Stimulated activated CD8-positive, alpha-beta memory T cell treated with anti-CD3 and anti-CD28 coated beads, Interleukin-7, amount 100 ng/mL, for 4 hours (primary cell): ENCODE results near the gene FAM78B.

Experiments used
- DNase-seq, 2 donors: peaks; one replicate each; pipeline ENCODE4 v3.0.0-alpha.2; 2020; ENCODE audit warnings: low read depth in 2 of 2

FAM78B gene

DNA sequence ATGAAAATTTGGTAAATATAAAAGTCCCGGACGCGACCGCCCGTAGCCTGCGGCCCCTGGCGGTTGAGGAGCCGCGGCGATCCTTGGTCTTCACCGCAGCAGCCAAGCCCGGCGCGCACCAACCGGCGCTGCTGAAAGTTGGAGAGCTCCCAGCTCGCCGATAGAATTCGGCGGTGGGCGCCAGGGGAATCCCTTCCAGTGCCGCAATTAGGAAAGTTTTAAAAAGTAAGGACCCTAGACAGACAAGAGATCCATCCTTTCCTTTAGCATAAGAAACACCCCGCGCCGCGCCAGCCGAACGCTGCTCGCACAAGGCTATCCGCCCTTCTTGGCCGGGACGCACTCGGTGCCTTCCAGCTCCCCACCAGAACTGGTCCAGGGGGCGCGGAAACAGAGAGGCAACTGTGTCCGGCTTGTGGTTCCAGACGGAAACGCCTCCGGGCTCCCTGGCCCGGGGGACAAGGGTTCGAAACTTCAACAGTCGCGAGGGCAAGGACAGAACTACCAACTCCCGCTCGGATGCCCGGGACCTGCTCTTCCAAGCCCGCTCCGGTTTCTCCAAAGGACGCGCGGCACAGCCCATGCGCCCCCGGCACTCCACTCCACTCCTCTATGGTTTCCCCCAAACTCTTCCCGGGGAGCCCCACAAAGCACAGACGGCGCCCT is 1.7 kb downstream of the FAM78B start:
- DNase-seq = no peak

DNA sequence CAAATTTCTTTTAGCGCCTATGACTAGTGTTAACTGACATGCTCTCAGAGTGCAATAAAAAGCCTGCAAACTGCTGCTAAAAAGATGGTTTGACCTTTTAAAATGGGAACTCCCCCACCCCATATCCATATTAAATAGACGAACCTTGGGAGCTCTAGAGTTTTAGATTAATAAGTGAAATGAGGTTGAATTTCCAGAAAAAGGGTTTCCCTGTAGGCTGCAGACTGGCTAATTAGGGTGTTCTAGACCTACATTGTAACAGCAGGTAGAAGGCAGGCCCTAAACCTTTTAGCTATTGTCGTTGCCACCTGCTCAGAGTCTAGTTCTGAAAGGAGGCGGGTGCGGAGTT is 2.2 kb downstream of the FAM78B start:
- DNase-seq = no peak

DNA sequence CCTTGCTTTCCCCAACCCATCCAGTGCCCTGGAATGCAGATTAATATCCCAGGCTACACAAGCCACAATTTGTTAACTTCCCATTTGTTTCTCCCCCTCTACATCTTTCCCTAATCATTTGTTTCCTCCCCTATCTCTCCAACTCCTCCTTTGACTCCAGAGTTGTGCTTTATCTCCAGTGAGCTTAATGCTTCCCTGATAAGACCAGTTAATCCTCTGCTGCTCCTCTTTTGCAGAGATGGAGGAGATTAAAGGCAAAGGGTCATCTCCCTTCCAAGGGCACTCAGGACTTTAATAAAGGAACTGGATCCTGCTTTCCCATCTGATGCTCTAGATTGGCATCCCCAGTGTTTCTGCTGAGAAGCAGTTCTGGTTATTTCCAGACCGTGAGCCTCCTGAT is 7.1 kb downstream of the FAM78B start:
- no peak for DNase-seq

DNA sequence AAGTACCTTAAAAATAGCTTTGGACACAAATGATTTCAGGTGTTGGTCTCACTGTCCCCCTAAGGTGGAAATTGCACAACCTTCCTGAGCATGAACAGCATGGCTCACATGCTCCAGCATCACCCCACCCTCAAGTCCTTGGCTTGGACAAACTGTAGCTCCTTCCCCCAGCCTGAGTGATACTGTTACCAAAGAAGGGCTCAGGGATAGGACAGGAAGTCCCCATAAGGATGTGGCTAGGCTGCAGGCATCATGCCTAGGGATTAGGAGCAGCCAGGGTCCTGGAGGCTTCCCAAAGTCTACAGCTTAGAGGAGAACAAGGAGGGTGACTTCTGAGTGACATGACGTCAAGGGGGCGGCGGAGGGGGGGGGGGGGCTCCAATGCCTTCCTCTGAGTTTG is 10.1 kb downstream of the FAM78B start:
- no peak for DNase-seq

DNA sequence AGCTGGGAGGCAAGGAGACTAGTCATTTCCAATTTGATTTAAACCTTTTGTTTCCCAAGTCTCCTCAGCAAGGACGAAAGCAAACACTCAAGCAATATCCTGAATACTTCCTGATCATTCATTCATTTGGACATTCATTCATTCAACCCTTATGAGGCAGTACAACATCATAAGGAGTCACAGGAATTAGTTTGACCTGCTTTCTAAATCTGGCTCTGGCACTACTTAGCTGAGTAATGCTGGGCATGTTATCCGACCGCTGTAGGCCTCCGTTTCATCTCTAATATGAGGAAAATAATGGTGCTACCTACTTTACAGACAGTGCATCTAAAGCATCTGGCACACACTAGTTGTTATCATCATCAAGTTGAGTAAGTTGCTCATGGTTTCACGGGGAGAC is 11.7 kb downstream of the FAM78B start:
- no peak for DNase-seq

DNA sequence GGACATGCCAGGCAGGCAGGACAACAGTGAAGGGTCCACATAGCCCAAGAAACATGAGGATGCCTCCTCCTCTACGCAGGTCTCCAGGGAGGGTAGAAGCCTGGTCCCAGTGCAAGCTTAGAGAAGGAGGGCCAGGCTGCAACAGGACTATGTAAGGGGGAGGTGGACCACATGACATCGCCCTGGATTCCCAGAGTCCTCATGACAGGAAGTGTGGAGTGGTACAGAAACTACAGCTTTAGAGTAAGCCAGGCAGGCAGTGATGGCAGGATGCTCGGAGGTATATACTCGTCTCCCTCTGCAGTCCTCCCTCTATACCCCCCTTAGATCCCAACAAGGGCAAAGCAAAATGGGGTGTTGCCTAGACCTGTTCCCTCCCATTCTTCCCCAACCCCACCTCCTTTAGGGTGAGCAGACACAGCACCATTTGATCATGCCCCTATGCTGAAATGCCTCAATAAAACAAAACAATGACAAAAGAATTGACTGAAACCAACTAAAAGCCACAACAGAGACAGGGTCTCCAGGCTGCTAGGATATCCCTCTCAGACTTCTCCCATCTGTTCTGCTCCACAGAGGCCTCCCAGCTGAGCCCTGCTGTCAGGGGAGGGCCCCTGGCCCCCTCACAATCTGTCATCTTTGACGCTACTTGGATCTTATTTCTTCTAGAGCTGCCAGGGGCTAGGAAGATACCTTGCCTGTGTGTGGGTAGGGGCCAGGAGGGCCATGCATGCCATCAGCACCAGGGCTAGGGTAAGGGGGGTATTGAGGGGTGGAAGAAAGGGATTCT is 13.1 kb downstream of the FAM78B start:
- DNase-seq = no peak

DNA sequence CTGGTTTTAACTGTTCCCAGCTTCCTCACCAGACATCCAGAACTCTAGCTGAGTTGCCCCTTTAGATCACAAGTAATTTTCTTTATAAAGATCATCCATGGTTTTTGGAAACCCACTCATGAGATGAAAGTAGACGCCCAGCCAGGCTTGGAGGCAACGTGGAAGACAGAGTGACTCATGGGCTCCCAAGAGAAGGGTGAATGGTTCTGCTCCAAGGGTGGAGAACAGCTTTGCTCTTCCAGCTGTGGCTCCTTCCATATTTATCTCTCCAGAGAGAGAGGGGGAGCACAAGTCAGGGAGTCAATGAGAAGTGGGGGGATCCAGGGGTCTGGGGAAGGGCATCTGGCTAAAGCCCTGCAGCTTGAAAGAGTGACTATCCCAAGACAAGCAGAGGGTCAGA is 13.8 kb downstream of the FAM78B start:
- DNase-seq = no peak

DNA sequence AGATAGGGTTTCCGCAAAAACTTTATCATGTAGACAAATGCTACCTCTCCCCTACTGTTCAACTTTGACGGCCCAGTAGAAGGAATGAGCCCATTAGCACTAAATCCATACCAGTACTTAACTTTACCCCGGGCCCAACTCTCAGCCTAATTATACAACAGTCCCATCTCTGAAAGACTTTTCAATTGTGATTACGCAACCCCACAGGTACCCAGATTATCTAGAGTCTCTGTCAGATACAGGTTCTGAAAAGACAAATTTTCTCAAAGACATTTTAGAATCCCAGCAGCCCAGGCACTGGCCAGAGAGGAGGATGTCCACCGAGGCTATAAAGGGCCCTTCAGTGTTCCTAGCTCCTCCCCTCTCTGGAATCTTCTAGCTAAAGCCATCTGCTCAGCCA is 15.0 kb downstream of the FAM78B start:
- DNase-seq = no peak

DNA sequence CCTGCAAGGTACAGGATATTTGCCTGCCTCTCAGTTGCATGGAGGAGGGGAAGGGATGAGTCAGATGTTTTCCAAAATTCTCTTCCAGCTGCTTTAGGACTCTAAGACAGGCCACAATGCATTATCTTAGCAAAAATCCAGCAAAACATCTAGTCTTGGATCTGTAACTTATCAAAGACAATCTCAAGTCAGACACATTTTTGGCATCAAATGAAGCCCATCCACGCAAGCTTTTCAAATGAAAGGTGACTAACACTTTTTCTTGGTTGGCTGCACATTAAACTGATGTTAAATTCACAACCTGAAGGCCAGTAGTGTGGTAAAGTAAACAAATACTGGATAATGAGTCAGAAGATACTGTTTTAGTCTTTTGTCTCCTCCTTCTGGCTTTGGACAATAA is 21.3 kb downstream of the FAM78B start:
- no peak for DNase-seq

DNA sequence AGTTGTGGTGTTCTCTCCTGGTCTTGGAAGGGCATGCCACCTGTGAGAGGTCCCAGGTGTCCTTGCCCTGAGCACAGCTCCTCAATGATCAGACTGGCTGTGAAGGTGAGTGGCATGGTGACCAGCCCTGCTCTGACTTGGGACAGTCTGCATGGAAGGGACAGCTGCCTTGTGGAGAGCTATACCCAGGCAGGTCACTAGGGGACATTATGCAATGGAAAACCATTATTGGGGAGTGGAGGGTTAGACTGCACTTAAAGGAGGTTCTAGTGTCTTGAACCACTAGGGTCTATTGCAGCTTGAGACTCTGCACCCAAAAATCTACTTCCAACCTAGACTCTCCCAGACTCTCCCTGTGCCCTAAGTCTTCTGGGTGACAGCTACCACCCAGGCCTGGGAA is 24.8 kb downstream of the FAM78B start:
- DNase-seq = no peak

DNA sequence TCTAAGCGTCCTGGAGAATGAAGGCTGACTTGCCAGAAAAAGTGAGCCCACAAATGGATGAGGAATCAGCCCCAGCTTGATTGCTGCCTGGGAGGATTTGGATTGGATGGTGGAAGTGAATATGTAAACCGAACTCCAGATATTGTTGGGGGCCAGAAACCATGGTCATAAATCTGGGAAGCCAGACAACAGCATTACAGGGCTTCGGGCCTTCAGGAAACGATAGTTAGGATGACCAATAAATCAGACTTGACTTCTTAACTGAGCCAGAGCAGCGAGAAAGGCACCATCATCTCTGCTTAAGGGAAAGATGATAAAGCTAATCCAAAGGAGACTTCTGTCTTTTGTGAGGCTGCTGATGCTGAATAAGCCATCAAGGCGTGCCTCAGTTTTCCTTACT is 26.6 kb downstream of the FAM78B start:
- no peak for DNase-seq

DNA sequence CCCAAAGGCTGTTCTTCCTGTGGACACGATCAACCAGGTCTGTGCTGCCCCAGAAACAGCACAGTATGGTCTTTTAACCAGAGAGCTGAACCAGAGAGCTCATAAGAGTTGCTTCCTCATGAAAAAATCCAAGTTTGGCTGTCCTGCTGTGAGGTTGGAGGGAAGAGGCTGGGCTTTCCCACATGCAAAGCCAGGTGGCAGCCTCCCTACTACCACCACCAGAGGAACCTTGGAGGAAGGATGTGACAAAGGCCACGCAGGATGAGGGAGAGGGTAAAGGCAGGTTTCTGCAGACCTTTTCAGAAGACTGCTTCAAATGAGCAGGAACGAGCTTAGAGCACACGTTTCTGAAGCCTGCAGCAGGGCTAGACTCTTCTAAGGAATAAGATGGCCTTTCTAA is 27.1 kb downstream of the FAM78B start:
- DNase-seq = no peak

DNA sequence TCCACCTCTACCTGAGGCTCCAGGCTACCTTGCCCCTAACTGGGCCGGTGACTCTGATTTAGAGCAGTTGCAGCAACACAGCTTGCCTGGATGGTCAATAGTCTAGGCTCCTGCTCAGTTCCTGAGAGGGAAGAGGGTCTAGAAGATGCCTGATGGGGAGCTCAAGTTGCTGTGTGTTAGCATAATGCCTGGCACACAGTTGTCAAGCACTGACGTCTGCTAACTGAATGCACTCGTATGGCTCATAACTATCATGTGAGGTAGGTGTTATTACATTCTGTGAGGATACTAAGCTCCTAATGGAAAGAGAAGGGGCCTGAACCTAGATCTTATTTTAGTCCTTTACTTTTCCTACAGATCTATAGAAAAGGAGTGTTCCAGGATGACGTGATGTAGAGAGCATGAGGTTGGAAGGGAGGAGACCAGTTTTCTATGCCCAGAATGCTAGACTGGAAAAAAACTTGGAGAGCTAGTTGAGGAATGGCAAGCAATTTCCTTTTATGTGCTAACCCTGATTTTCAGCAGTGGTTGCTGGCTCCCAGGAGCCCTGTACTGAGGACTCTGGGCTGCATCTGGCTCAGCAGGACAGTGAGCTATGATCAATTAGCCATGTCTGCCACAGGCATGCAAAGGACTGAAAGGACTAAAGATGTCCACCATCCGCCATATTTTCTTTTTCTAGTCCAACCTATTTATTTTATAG is 30.0 kb downstream of the FAM78B start:
- DNase-seq = no peak

DNA sequence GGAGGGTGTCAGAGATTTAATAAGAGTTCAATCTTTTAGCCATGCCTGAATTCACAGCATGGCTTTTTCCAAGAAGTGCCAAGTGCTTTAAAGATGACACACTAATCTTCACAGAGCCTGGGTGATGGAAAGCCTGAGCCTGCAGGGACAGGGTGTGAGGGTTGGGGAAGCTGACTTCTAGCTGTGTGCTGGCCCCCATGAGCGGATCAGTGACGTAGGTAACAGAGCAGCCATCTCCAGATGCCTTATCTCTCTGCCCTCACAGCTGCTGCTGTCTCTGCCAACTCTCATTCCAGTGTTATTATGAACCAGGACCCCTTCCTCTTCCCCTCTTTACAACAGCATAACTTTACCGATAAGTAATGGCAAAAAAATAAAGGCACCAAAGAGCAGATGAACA is 30.6 kb downstream of the FAM78B start:
- no peak for DNase-seq

DNA sequence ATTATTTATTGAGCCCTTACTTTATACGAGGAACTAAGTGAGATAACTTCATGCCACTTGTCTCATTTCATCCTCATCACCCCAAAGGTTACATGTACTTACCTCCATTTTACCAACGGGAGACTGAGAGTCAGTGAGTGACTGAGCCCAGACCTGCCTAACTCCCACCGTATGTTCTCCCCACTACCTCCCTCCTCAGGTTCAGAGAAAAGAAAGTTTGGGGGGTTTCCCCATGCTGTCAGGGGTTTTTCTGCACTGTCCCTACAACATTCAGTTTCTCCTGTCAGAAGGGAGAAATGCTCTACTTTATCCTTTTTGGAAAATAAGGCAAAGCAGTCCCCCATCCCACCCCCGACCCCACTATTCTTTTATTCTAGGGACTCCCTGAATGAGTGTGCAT is 32.9 kb downstream of the FAM78B start:
- DNase-seq = no peak

DNA sequence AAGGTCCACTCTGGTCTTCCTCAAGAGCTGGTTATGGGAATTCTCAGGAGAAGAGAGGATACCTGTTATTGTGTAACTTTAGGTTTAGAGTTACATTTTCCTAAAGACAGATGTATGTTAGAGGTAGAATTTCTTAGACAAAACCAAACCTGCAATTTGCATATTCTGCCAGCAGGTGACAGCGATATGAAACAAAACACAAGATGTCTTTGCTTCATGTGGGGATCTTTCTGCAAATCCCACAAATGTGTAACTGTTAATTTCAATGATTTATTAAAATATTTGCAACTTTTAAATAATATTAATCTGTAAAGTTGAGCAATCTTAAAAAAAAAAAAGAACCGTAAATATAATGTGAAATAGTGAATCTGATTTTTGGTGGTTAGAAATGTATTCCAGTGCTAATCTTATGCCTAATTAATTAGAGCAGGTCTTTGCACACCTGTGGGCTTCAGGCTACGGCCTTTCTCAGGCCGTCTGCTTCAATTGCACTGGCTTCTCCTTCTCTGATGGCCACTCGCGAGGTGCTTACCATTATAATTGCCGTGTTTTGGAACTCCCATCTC is 33.4 kb downstream of the FAM78B start:
- no peak for DNase-seq

DNA sequence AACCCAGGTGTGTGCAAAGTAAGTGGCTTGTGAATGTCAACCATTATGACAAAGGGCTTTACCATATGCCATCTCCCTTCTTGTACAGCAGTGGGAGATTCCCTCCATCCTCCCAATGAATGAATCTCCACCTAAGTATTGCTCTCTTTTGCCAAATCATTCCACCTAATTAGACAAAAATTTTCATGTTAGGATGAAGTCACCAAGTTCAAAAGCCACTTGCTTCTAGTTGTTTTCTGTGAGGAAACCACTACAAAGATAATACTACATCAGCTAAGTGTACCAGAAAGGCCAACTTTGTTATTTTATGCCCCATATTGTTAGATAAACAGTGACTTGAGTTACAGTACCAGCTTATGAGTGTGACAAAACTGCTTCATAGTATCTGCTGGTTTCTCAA is 34.3 kb downstream of the FAM78B start:
- DNase-seq = no peak

DNA sequence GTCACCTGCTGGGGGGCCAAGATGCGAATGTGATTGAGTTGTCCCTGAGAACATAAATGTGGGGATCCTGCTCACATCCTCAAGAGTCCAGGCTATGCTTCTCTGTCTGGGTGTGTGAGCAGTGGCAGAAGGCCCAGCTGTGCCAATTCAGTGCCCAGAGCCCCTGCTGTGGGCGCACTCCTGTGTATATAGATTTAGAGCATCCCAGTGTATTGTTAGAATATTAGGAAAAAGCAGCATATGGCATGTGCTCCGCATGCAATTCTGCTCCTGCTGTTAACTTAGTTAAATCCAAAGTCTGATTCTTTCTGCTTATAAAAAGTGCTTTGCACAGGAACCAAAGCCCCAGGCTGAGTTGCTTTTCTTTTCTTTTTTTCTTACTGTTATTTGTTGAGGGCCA is 37.8 kb downstream of the FAM78B start:
- no peak for DNase-seq

DNA sequence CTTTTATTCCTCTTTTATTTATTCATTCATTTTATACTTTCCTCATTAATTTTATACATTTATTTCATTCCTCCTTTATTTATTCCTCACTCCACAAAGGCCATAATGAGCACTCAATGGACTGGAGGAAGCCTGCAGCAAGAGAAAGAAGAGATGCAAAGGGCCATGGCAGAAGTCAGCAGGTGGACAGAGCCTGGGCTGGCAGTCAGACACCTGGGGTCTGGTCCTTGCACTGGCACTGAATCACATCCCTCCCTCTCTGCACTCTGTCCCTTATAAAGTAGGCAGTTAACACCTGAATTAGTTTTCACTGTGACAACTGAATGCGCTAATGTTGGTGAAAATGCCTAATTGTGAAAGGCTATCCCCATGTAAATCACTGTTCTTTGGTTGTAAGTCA is 38.6 kb downstream of the FAM78B start:
- no peak for DNase-seq

DNA sequence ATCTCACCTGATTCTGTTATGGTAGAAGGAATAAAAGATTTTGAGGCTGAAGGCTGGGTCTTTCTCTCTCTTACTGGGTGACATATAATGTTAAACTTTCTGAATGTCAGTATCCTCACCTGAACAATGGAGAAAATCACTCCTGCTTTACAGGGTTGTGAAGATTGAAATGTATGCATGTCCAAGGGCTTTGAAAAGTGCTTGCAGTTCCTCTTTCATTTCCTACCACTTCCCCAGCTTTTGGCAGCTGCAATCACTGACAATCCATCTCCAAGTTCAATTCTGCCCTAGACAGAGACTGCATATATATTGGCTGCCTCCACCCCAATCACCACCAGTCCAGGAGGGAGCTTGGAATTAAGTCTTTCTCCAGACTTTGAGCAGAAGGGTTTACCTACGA is 39.8 kb downstream of the FAM78B start:
- DNase-seq = no peak

DNA sequence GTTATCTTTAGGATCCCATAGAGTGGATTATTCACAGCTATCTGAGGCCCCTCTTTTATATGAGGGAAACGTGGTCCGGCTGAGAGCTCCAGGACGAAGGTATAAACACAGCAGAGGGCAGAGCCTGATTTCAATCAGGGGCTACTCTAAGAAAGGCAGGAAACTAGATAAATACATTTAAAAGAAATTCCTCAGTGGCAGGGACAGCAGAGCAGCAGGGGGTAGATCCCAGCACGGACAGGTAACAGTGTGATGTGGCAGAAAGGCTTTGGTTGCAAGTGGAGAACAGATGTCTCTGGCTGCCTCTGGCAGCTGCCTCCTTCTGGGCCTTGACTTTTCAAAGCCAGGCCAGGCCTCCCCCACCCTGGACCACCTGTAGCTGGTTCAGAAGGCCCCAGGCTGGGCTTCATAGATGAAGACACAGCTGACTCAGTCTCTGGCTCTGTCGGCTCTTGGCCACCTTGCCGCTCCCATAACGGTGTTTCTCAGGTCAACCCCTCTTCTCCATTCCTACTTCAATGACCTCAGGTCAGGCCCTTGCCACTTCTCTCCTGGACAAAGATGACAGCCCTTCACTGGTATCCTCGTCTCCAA is 43.8 kb downstream of the FAM78B start:
- no peak for DNase-seq

DNA sequence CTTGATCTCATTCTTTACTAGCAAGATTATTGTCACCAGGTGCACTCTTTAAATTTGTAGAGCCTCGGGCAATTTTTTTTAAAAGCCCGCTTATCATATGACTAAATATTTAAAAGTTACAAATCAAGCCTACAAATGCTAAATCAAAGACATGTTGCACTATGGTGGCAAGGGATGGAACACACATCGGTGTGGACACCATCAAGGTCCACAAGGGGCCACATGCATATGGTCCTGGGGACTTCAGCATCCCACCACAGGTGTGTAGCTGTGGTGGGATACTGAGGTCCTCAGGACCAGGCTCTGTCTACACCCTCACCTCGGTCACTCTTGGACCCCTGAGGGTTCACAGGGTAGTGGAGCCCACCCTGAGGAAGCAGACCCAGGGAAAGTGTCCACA is 45.8 kb downstream of the FAM78B start:
- DNase-seq = no peak

DNA sequence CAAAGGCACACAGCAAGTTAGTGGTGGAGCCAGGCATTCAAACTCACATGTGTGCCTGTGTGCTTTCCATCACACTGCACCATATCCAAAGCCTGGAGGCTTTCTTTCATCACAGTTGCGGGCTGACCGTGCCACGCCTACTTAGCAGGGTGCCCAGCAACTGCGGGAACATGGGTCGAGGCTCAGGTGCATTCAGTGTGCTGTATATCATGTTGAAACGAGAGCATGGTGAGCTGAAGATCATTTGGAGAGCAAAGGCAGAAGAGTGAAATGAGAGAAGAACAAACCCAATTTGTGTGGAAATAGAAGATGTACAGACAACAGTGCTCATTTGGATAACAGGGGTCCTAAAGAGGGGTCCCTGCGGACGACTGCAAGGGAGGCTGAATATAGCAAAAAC is 46.5 kb downstream of the FAM78B start:
- no peak for DNase-seq
